NCI-H2196 (cell line): ENCODE data around the gene CLCN6.
A peak's percentile ranks its signal among the peaks of the same experiment; 100 is the strongest.

Source experiments
- DNase-seq: peaks from one replicate; lab custom pipeline; 2025; ENCODE audit not compliant: unreplicated experiment; lab: John Stamatoyannopoulos, UW

The CLCN6 gene

GRCh38 chr1:11778844-11779623, 27.0 kb upstream of the CLCN6 start:
- DNase-seq, result no peak

GRCh38 chr1:11779715-11780379, 26.1 kb upstream of the CLCN6 start:
- no peak for DNase-seq

GRCh38 chr1:11780380-11781147, 25.4 kb upstream of the CLCN6 start:
- DNase-seq, result no peak

- no peak for DNase-seq
These were observed 24.7 kb upstream of the CLCN6 start for GRCh38 chr1:11781297-11781696.

GRCh38 chr1:11782127-11782708, 23.8 kb upstream of the CLCN6 start:
- DNase-seq, result no peak

GRCh38 chr1:11783556-11783955, 22.4 kb upstream of the CLCN6 start:
- DNase-seq, result no peak

GRCh38 chr1:11784256-11784992, 21.6 kb upstream of the CLCN6 start:
- DNase-seq, result no peak

- peak; percentile 33 for DNase-seq
These were observed 20.8 kb upstream of the CLCN6 start for GRCh38 chr1:11784993-11785769.

- DNase-seq, result no peak
These were observed 19.8 kb upstream of the CLCN6 start for GRCh38 chr1:11786168-11786567.

- DNase-seq, result no peak
These were observed 18.7 kb upstream of the CLCN6 start for GRCh38 chr1:11787251-11787803.

- no peak for DNase-seq
These were observed 18.1 kb upstream of the CLCN6 start for GRCh38 chr1:11787804-11788436.

GRCh38 chr1:11788549-11789053, 17.4 kb upstream of the CLCN6 start:
- DNase-seq, result no peak

- DNase-seq, result no peak
These were observed 16.6 kb upstream of the CLCN6 start for GRCh38 chr1:11789126-11790067.

- DNase-seq, result no peak
These were observed 15.7 kb upstream of the CLCN6 start for GRCh38 chr1:11790101-11790879.

- no peak for DNase-seq
These were observed 14.9 kb upstream of the CLCN6 start for GRCh38 chr1:11790880-11791715.

GRCh38 chr1:11792106-11792505, 13.9 kb upstream of the CLCN6 start:
- no peak for DNase-seq
